ENCODE data around the gene PIGX.

The PIGX gene

DNA sequence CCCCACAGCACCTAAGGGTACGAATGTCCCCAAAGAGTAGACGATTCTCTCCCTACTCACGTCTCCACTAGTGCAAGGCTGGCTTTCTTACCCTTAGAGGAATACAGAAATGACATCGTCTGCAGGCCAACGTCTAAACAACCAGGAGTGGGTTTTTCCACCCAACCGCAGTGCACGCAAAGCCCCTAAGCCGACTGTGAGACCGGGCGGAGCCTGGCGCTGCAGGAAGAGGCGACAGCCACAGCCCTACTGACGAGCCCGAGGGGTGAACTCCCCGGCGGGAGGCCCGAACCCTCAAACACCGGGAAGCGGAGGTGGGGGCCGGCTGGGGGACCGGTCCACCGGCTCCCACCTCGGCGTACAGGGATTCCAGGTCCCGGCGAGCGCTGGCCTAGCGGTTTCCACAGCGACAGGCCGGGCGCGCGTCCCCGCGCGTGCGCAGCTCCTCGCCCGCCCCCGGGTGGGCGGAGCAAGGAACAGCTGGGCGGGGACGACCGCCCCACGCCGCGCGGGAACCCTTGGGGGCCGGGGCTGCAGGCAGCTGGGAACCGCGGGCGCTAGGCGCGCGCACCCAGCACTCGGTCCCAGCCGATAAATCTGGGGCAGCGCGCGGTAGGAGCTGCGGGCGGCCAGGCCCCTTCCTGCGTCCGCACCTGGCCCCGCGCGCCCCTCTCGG is at the start of gene PIGX, which contains the start of gene CEP19:
Gene PIGX, plus strand, starts transcription at position 540 of the 676 bp plus-strand sequence.
Gene CEP19, minus strand, starts transcription at position 413 of the 676 bp plus-strand sequence. CDS start 3,593 bp downstream, outside the sequence.
- DNase-seq (ENCODE audit: low read depth): peak; percentile 85

DNA sequence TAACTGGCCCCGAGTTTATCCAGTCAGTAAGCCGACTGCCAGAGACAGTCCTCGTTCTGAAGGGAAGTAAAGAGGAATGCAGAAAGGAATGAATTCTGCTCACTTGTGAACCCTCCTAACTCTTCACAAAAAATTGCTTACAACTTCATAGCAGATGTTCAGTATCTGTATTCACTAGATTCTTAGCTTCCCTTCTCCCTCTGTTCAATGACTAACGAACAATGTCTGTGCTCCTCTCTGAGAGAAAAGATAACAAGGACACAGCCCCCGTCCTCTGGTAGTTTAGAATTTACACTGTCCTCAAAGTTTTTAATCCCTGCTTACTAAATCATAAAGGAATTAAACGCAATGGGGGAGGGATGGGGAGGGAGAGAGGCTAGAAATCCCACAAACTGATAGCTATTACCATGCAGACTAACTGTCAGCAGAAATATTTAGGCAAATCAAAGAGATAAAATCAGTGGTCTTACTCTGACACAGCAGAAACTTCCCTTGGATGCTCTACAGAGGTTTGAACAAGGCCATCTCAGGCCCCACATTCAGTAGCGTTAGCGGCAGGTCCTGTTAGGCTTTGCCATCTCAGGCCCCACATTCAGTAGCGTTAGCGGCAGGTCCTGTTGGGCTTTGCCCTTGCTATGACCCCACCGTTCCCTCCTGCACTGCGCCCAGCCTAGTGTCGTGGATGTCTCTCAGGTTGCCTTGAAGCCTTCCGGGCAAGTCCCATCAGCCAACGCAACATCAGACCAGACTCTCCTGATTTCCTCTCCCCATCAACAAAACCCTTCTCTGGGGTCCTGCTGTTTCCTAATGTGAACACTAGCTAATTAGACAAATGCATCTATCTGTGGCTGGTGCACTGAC is 49.2 kb upstream of the PIGX start:
- no peak for DNase-seq (ENCODE audit: low read depth)

DNA sequence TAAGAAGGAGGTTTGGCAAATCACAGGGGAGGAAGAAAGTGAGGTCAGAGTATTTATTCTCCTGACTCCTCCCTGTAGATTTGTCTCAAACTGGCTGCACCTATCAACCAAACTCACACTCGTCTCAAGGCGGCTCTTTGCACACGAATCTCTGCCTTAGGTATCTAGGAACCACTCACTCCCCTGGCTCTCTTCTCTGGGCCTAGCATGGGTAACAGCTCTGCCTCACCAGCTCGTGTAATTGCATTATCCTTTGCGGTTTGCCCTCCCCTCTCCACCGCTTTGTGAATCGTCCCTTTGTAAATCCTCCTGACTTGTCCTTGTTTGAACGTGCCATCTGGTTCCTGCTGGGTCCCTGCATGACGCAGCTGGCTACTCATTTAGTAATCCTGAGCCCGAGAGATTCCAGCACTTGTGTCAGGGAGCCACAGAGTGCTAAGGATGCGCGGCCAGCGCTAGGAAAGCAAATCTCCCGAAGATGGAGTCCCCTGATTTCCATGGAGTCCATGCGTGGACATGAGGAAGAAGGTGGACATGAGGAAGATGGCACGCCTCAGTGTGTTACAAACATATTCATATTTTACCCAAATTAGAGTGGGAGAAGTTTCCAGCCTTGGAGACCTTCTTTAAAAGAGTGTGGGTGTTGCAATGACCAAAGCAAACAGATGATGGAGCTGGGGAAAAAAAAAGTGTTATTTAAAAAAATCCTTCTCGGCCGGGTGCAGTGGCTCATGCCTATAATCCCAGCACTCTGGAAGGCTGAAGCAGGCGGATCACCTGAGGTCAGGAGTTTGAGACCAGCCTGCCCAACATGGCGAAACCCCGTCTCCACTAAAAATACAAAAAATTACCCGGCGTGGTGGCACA is 45.9 kb upstream of the PIGX start:
- DNase-seq (ENCODE audit: low read depth): no peak

DNA sequence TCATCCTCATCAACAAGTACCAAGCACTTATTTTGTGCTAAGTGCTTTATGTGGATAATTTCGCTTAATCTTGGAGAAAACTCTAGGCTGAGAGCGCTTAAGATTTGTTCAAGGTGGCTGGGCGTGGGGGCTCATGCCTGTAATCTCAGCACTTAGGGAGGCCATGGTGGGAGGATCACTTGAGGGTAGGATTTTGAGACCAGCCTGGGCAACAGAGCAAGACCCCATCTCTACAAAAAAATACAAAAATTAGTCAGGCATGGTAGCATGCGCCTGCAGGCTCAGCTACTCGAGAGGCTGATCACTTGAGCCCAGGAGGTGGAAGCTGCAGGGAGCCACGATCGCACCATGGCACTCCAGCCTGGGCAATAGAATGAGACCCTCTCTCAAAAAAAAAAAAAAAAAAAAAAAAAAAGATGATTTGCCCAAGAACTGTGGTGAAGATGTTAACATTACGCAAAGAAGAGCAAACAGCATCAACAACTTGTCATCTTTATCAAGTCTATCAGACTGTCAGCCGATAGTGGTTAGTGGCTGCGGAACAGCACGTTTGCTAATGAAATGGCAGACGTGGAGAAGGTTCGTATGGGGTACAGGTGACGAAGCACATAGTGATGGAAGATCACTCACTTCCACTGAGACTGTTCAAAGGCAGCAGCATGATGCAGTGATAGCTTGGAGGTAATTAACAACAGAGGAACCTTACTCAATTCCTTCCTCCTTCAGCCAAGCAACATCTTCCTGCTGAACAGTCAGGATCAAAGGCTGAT is 44.9 kb upstream of the PIGX start:
- no peak for DNase-seq (ENCODE audit: low read depth)

DNA sequence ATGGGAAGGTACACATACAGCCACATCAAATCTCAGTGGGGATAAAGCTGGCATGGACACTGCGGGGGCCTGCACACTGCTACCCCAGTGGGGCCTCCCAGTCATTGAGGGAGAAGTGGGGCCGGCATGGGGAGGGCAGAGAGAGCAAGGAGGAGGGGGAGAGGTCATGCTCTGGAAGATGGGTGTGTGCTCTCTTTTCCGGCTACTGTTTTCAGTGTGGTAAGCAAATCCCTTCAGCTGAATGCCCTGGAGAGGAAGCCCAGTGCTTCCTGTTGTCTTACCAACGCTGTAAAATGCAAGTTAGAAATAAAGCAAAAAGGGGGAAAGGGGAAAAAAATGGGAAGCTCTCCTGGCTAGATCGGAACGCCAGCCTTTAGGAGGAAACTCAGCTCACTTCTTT is 41.8 kb upstream of the PIGX start:
- DNase-seq (ENCODE audit: low read depth): no peak

DNA sequence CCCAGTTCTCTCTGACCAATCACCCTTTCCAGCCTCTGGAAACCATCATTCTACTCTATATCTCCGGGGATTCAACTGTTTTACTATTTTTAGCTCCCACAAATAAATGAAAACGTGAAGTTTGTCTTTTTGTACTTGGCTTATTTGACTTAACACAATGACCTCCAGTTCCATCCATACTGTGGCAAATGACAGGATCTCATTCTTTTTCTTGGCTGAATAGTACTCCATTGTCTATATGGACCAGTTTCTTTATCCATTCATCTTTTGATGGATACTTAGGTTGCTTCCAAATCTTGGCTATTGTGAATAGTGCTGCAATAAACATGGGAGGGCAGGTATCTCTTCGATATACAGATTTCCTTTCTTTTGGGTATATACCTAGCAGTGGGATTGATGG is 38.5 kb upstream of the PIGX start:
- DNase-seq (ENCODE audit: low read depth): no peak

DNA sequence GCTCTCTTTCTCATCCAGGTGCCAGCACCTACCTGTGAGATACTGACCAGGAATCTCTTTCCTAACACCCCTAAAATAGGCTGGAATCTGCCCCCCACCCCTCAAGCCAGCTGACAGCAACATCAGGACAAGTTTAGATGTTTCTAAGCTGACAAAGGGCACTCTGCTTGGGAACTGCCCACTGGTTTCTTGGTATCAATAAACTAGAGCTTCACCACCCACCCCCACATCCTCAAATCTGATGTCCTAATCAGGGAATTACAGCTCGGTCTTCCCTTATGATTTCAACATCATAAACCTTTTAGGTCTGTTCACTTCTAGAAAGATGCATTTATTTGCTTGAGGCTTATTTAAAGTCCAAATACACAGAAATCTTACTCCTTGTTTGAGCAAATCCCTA is 34.8 kb upstream of the PIGX start:
- DNase-seq (ENCODE audit: low read depth): no peak

DNA sequence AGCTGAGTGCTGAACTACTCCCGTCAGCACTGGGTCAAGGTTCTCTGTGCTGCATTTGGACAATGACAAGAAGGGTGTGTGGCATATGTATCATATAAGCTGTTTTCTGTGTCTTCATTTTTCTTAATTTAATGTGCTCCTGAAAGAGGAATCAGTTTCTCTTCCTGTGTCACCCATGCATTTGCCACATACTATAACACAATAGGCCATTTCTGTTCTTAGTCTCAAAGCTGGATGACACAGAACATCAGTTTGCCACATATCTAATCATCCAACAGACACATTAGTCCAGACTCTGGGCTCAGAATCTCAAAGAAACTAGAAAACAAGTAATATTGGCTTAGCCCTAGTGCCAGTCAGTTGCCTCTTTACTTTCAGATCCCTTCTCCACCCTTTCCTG is 34.2 kb upstream of the PIGX start:
- no peak for DNase-seq (ENCODE audit: low read depth)

DNA sequence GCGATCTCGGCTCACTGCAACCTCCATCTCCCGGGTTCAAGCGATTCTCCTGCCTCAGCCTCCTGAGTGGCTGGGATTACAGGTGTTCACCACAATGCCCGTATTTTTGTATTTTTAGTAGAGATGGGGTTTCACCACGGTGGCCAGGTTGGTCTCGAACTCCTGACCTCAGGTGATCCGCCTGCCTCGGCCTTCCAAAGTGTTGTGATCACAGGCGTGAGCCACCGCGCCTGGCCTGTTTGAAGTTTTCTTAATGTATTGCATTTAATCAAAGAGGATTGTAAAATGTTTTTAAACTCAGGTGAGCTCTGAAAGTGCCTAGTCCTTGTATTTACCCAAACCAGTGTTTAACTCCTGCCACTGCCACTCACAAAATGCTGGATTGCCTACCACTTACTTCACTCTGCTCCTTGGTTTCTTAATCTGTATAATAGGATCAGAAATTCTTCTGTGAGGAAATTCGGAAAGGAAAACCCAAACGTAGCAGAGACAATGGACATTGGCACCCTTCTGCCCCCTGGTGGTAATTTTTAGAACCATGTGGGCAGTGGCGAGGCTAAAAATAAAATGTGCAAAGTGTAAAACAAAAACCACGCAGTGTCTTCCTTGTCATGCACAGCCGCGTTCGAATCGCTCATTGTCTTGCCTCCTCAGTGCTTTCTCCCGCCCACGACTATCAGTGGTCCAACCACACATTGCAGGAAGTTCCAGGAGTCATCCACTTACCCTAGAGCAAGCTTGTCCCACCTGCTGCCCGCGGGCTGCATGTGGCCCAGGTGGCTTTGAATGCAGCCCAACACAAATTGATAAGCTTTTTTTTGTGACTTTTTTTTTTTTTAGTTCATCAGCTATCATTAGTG is 27.4 kb upstream of the PIGX start:
- DNase-seq (ENCODE audit: low read depth): peak; percentile 34

DNA sequence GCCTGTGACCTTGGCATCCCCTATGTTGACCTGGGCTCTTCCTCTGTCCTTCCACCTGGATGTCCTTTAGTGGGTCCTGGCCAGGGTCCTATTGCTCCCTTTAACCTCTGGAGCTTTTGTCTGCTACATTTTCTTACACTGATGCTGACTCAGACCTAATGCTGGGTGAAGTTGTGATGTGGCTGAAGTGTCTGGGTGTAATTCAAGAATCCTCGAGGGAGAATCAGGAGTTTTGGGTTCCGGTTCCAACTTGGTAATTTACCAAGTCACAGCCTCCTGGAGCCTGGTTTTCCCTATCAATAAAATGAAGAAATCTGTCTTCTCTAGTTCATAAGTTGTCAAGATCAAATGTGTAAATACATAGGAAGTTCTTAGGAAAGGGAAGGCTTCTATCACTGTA is 25.7 kb upstream of the PIGX start:
- DNase-seq (ENCODE audit: low read depth): no peak

DNA sequence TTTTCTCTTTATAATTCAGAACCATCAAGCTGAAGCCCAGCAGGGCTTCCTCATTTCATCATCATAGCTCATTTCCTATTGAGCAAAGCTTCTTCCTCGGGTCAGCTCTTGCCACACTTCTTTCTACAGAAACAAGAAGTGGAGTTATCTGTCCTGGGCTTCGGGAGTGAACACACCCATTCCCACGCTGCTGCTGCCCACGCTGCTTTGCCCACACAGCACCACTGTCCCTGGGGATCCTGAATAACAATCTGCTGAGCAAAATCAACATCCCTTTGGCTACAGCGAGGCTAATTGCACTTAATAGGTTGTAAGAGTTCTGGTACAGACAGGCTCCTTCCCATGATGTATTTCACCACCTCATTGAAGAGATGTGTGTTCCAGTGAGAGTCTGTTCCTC is 23.8 kb upstream of the PIGX start:
- DNase-seq (ENCODE audit: low read depth): no peak

DNA sequence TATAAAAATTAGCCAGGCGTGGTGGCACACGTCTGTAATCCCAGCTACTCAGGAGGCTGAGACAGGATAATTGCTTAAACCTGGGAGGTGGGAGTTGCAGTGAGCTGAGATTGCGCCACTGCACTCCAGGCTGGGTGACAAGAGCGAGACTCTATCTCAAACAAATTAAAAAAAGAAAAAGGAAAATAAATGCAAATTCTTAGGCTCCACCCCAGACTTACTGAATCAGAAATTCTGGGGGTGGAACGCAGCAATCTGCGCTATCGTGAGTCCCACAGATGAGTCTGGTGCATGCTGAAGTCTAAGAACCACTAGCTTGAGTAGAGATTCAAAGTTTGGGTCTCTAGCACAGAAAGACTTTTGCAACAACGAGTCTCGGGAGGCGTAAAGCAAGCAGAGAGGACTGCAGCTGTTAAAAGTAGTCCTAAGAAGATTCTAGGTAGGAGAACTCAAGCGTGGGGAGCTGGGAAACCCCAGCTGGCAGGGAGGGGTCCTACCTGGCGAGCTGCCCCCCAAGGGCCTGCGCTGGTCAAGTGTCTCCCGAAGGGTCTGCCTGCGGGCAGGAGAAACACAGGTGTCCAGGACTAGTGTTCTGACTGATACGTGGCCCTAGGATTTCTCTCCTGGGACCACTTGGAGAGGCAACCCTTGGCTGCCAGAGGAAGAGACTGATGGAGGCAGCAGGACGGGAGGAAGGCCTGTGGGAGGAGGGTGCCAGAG is 22.1 kb upstream of the PIGX start:
- no peak for DNase-seq (ENCODE audit: low read depth)

DNA sequence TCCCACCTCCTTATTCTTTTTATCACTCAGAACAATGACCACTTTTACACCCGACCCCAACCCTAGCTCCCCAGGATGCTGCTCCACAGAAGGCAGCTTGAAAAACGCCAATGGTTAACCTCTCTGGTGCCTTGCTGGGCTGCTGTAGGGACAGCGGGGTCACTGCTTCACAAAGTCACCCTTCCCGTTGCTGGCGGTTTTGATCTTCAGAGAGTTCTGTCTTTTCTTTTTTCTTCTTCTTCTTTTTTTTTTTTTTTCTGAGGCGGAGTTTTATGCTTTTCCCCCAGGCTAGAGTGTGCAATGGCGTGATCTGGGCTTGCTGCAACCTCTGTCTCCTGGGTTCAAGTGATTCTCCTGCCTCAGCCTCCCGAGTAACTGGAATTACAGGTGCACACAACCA is 20.8 kb upstream of the PIGX start:
- no peak for DNase-seq (ENCODE audit: low read depth)

DNA sequence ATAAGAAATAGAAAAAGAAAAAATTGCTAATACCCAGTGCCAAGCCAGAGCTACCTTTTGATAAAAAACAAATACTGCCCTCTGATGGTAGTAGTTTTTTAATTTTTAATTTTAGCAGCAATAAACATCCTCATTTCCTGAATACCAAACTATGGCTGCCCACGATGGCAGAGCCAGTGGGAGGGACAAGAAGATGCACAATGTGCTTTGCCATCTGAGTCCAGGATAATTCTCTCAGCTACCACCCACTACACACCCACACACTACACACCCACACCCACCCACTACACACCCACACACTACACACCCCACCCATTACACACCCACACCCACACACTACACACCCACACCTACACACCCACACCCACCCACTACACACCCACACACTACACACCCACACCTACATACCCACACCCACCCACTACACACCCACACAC is 18.0 kb upstream of the PIGX start:
- no peak for DNase-seq (ENCODE audit: low read depth)

DNA sequence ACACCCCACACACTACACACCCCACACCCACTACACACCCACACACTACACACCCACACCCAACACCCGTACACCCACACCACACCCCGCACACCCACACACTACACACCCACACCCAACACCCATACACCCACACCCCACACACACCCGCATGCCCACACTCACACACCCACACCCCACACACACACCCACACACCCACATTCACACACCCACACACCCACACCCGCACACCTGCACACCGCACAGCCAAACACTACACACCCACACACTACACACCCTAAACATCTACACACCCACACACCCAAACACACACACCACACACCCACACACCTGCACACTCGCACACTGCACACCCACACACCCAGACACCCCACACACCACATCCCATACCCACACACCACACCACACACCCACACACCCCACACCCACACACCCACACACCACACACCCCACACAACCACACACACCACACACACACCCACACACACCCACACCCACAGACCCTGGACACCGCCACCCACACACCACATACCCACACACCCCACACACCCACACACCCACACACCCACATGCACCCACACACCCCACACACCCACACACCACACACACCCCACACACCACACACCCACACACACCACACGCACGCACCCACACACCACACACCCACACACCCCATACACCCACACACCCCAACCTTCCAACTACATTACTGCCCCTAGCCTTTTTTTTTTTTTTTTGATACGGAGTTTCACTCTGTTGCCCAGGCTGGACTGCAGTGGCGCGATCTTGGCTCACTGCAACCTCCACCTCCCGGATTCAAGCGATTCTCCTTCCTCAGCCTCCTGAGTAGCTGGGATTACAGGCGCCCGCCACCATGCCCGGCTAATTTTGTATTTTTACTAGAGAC is 17.0 kb upstream of the PIGX start:
- no peak for DNase-seq (ENCODE audit: low read depth)

DNA sequence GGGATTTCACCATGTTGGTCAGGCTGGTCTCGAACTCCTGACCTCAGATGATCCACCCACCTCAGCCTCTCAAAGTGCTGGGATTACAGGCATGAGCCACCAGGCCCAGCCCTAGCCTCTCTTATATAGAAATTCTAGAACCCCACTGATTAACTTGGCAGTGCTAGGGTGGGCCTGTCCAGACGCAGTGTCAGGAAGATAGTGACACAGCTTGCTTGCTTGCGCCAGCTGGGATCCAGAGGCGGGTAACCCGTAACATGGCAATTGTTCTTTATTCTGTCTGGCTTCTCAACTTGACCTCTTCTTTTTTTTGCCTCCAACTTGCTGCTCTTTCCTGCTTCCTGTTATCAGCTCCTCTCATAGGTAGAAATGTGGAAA is 16.3 kb upstream of the PIGX start:
- DNase-seq (ENCODE audit: low read depth): no peak

DNA sequence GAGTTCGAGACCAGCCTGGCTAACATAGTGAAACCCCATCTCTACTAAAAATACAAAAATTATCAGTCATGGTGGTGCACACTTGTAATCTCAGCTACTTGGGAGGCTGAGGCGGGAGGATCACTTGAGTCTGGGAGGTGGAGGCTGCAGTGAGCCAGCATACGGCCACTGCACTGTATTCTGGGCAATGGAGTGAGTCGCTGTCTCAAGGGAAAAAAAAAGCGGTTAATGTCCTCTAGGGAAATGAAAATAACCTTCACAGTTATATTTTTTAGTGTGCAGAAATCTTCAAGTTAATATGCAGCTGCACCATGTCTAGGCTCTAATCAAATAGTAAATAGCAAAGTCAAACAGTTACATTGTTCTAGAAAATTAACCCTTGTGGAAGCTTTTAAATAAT is 14.9 kb upstream of the PIGX start:
- no peak for DNase-seq (ENCODE audit: low read depth)

DNA sequence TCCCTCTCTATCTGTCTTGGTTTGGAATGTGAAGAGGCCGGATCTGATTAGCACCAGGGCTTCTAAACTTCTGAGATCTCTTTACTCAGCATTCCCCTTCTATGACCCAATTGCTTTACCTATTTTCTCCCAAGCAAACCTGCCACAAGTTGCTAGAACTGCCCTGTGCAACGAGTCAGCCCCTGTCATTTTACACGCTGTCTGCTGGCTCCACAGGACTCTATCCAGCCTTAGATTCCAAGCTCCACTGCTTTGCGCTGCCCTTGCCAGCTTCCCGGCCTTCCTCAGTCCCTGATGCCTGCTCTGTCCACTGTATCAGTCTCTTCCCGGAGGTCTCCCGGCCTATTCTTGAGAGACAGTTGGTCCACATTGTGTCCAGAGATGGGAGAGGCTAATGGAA is 12.4 kb upstream of the PIGX start:
- no peak for DNase-seq (ENCODE audit: low read depth)

DNA sequence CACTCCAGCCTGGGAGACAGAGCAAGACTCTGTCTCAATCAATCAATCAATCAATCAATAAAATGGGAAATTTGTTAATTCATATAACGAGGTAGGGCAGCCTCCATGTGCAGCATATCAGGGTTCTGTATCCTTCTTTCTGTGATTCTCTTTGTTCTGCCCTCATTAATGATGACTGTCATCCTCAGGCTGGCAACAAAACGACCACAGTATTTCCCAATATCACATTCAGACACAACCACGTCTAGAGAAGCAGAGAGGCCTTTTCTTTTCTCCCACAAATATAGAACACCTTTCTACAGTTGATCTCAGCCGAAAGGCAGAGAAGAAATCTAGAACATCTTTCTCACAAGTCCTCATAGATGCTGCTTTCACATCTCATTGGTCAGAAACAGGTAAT is 11.4 kb upstream of the PIGX start:
- DNase-seq (ENCODE audit: low read depth): no peak

All from stimulated activated CD8-positive, alpha-beta memory T cell treated with anti-CD3 and anti-CD28 coated beads, Interleukin-12 subunit alpha, Interleukin-12 subunit beta, amount 100 ng/mL, for 4 hours (primary cell).